IMR-90 (cell line): Measurements from ENCODE around the gene KATNBL1. TPM values are rescaled to one million over a fixed set of nuclear protein-coding genes. Genes with fewer than 3 reads are reported as not detected.

Source experiments
- ATAC-seq: fragments of 200-7000 bp; cut with Tn5 transposase; 2 replicates; pipeline ENCODE4 v1.9.1; 2020; ENCODE audit warnings: low read depth, mild to moderate bottlenecking, moderate library complexity
- BruUV-seq: library from RNA; stranded (reverse); fragments of 400-500 nt; replicated peaks from 2 replicates; lab custom pipeline; 2021; lab: Mats Ljungman, UMichigan
- CTCF ChIA-PET: fragments of 300-600 bp; formaldehyde crosslinking; extraction: SDS; loops from one replicate; lab custom pipeline; 2021; ENCODE audit warnings: antibody characterized with exemption; lab: Yijun Ruan, JAX
- POLR2A ChIA-PET: fragments of 300-600 bp; sonication (Branson Sonifier 250); formaldehyde crosslinking; loops from one replicate; lab custom pipeline; 2022; ENCODE audit warnings: antibody characterized with exemption; ENCODE audit not compliant: unreplicated experiment; lab: Charles Lee
- DNase-seq: peaks from one replicate; pipeline ENCODE4 v3.0.0; 2013
- H2AFZ ChIP-seq: replicated peaks from 2 replicates; pipeline ENCODE3; 2013; ENCODE audit warnings: low read length, mild to moderate bottlenecking; ENCODE audit not compliant: poor library complexity
- H2AK5ac ChIP-seq: 2 replicates; pipeline ENCODE4 v1.6.1; 2013; ENCODE audit warnings: low read depth, low read length, inconsistent platforms
- H2AK9ac ChIP-seq: replicated peaks from 2 replicates; pipeline ENCODE3; 2013; ENCODE audit warnings: mild to moderate bottlenecking, low read depth, low read length, moderate library complexity; ENCODE audit not compliant: poor library complexity
- H2BK120ac ChIP-seq: 2 replicates; pipeline ENCODE4 v1.6.1; 2013; ENCODE audit warnings: low read depth, low read length, inconsistent platforms
- H2BK15ac ChIP-seq: 3 replicates; pipeline ENCODE4 v1.6.1; 2013; ENCODE audit warnings: low read depth, low read length, inconsistent platforms
- H2BK20ac ChIP-seq: 2 replicates; pipeline ENCODE4 v1.6.1; 2013; ENCODE audit warnings: low read depth, mild to moderate bottlenecking, inconsistent platforms, low read length, moderate library complexity
- H2BK5ac ChIP-seq: 2 replicates; pipeline ENCODE4 v1.6.1; 2013; ENCODE audit warnings: mild to moderate bottlenecking, low read depth, low read length, inconsistent platforms; ENCODE audit not compliant: poor library complexity, severe bottlenecking
- H3K14ac ChIP-seq: replicated peaks from 2 replicates; pipeline ENCODE4 v1.6.1; 2013; ENCODE audit warnings: low read depth, low read length, inconsistent platforms
- H3K18ac ChIP-seq: 2 replicates; pipeline ENCODE4 v1.6.1; 2013; ENCODE audit warnings: low read depth, low read length, control low read depth
- H3K23ac ChIP-seq: 2 replicates; pipeline ENCODE4 v1.6.1; 2013; ENCODE audit warnings: low read depth, low read length, inconsistent platforms
- H3K27ac ChIP-seq: 2 replicates; pipeline ENCODE4 v1.5.1; 2013; ENCODE audit warnings: mild to moderate bottlenecking, control low read depth, low read length; ENCODE audit not compliant: insufficient read depth
- H3K27me3 ChIP-seq: 2 replicates; pipeline ENCODE4 v1.6.1; 2013; ENCODE audit warnings: low read length; ENCODE audit not compliant: control insufficient read depth, insufficient read depth
- H3K36me3 ChIP-seq: 2 replicates; pipeline ENCODE4 v1.6.1; 2013; ENCODE audit warnings: low read length, mixed read lengths; ENCODE audit not compliant: control insufficient read depth, insufficient read depth
- H3K4ac ChIP-seq: 2 replicates; pipeline ENCODE4 v1.6.1; 2013; ENCODE audit warnings: low read depth, low read length, inconsistent platforms
- H3K4me1 ChIP-seq: 2 replicates; pipeline ENCODE4 v1.6.1; 2013; ENCODE audit warnings: low read length, mixed read lengths; ENCODE audit not compliant: control insufficient read depth, insufficient read depth
- H3K4me2 ChIP-seq: 2 replicates; pipeline ENCODE4 v1.6.1; 2013; ENCODE audit warnings: low read depth, mild to moderate bottlenecking, control low read depth, low read length, moderate library complexity
- H3K4me3 ChIP-seq: 2 replicates; pipeline ENCODE4 v1.5.1; 2013; ENCODE audit warnings: low read depth, mild to moderate bottlenecking, control low read depth, low read length, moderate library complexity; ENCODE audit not compliant: insufficient read depth
- H3K56ac ChIP-seq: 2 replicates; pipeline ENCODE4 v1.6.1; 2013; ENCODE audit warnings: low read length, inconsistent platforms; ENCODE audit not compliant: insufficient read depth; ENCODE audit errors: extremely low read depth
- H3K79me1 ChIP-seq, 2 experiments: 2 replicates each; pipeline ENCODE4 v1.6.1; 2013; ENCODE audit warnings: low read length in 2 of 2, inconsistent platforms in 1 of 2, low read depth in 1 of 2
- H3K9ac ChIP-seq: 2 replicates; pipeline ENCODE4 v1.6.1; 2013; ENCODE audit warnings: low read depth, low read length, control low read depth
- H3K9me1 ChIP-seq: 2 replicates; pipeline ENCODE4 v1.6.1; 2013; ENCODE audit warnings: low read length, inconsistent platforms; ENCODE audit not compliant: insufficient read depth
- H3K9me3 ChIP-seq: 2 replicates; pipeline ENCODE4 v1.6.1; 2013; ENCODE audit warnings: low read length; ENCODE audit not compliant: control insufficient read depth, insufficient read depth
- H4K20me1 ChIP-seq: 2 replicates; pipeline ENCODE4 v1.6.1; 2013; ENCODE audit warnings: low read length, inconsistent platforms; ENCODE audit not compliant: insufficient read depth
- H4K5ac ChIP-seq: 2 replicates; pipeline ENCODE4 v1.6.1; 2013; ENCODE audit warnings: mild to moderate bottlenecking, low read depth, low read length, control low read depth
- H4K8ac ChIP-seq, 2 experiments: 2 replicates each; pipeline ENCODE4 v1.6.1; 2013; ENCODE audit warnings: low read depth in 2 of 2, low read length in 2 of 2, control low read depth in 1 of 2, inconsistent platforms in 1 of 2
- H4K91ac ChIP-seq: 2 replicates; pipeline ENCODE4 v1.6.1; 2013; ENCODE audit warnings: low read depth, low read length, inconsistent platforms; ENCODE audit not compliant: insufficient read depth
- CEBPB ChIP-seq: IDR thresholded peaks from 2 replicates; pipeline ENCODE4 v1.6.1; 2012; ENCODE audit warnings: low read depth, low read length, improper control_type of control experiment
- CHD1 ChIP-seq: IDR thresholded peaks from 2 replicates; pipeline ENCODE4 v1.6.1; 2012; ENCODE audit warnings: low read depth, low read length, improper control_type of control experiment
- CTCF ChIP-seq: conservative IDR thresholded peaks from 2 replicates; pipeline ENCODE4 v1.5.1; 2012; ENCODE audit warnings: mild to moderate bottlenecking, low read depth, low read length, improper control_type of control experiment
- ELK1 ChIP-seq: fragments of 150-350 bp; IDR thresholded peaks from 2 replicates; pipeline ENCODE4 v1.6.1; 2016; ENCODE audit warnings: low read depth, mild to moderate bottlenecking, low read length, moderate library complexity, borderline replicate concordance
- FOS ChIP-seq: fragments of 150-350 bp; IDR thresholded peaks from 2 replicates; pipeline ENCODE4 v1.6.1; 2016; ENCODE audit warnings: low read depth, low read length
- RCOR1 ChIP-seq: IDR thresholded peaks from 2 replicates; pipeline ENCODE4 v1.6.1; 2012; ENCODE audit warnings: mild to moderate bottlenecking, low read length, improper control_type of control experiment; ENCODE audit not compliant: insufficient replicate concordance
- SMC3 ChIP-seq: fragments of 150-350 bp; IDR thresholded peaks from 2 replicates; pipeline ENCODE4 v1.6.1; 2016; ENCODE audit warnings: low read depth, mild to moderate bottlenecking, antibody characterized with exemption, low read length, moderate library complexity
- WGBS, 2 experiments: methylation state at CpG; one replicate each; pipeline versions ENCODE4 v1.1.5 to v1.1.7; 2013; ENCODE audit warnings: missing lambda C conversion rate in 2 of 2; ENCODE audit not compliant: insufficient read length in 1 of 2; ENCODE audit errors: extremely low coverage in 2 of 2; 5-methylcytosine and 5-hydroxymethylcytosine counted together
- dilution Hi-C: fragments of 300-500 bp; cut with HindIII; formaldehyde crosslinking; loops from one replicate; pipeline ENCODE4 v1.14.3; 2018; ENCODE audit warnings: low sequenced_read_pairs; ENCODE audit not compliant: unreplicated experiment
- in situ Hi-C: fragments of 300-500 bp; cut with MboI; formaldehyde crosslinking; loops from 3 replicates; pipeline ENCODE4 v1.14.3; 2019; ENCODE audit warnings: low sequenced_read_pairs, inconsistent platforms, mixed read lengths
- intact Hi-C: fragments of 100-400 bp; cut with micrococcal nuclease; formaldehyde crosslinking; loops from 2 replicates; pipeline ENCODE4 v1.10.0; 2022
- polyA plus RNA-seq, 3 experiments: library from polyadenylated mRNA; depleted of rRNA; stranded (reverse); fragments of >200 nt; gene quantifications; 2 replicates each; pipeline ENCODE4 v1.2.3, GENCODE V29; 2012; ENCODE audit warnings: low replicate concordance in 1 of 3
- total RNA-seq: library from RNA; depleted of rRNA; stranded (reverse); fragments of >200 nt; gene quantifications from 2 replicates; pipeline ENCODE4 v1.2.3, GENCODE V29; 2012

Gene KATNBL1
- total and polyA plus RNA-seq, 2 of the 4 experiments (the other 2 are of a cell fraction): 17.1 to 24.0 TPM

- H2AK5ac ChIP-seq: no peak overlapping the region
- BruUV-seq: no TSS peak
- no peaks in the 10 kb centered on the region for H3K9me1 ChIP-seq
- H3K9me3 ChIP-seq: no peaks in the 10 kb centered on the region
- in situ Hi-C loops: no loop called here
- H3K79me1 ChIP-seq: 0 out of 4 replicates have a peak, but pooled peaks cover 0 to 3% of the 10 kb centered on the region in 2 experiments
- H3K56ac ChIP-seq: no peak overlapping the region
- no peak overlapping the region for H4K91ac ChIP-seq
- CTCF ChIA-PET: interaction anchor here (0.5 kb wide), 1 partner anchor 216 kb away, joined by 3 read pairs; no protein-coding TSS in a partner anchor
- H3K4me1 ChIP-seq: peaks cover 4% of the 10 kb centered on the region; the same call in 1 of the 2 replicates
- no peak overlapping the region for H2BK120ac ChIP-seq
- intact Hi-C loops: loop anchor here (10.0 kb wide), 1 partner anchor 47 kb away; no protein-coding TSS in a partner anchor
- no peak overlapping the region for H4K5ac ChIP-seq
- no peak overlapping the region for H3K4ac ChIP-seq
- H3K9ac ChIP-seq: no peak overlapping the region
- no peak overlapping the region for H3K4me3 ChIP-seq
- no peak overlapping the region for H3K14ac ChIP-seq
- peak overlapping the region; percentile 45 for H2BK5ac ChIP-seq
- no peaks in the 10 kb centered on the region for H4K20me1 ChIP-seq
- TF ChIP-seq CHD1: no peak
- no peak for TF ChIP-seq ELK1
- no peak for TF ChIP-seq FOS
- no peak for TF ChIP-seq SMC3
- no peak for TF ChIP-seq RCOR1
- no peak for TF ChIP-seq CTCF
- 0 out of 2 replicates have a peak, but pooled peaks have one; percentile 28 for TF ChIP-seq CEBPB
- no peak overlapping the region for H3K27ac ChIP-seq
- no peaks in the 10 kb centered on the region for H3K27me3 ChIP-seq
- H3K4me2 ChIP-seq: no peak overlapping the region
- 100% methylated on average over 1 of the region's 6 CpGs; no CpG with 5 or more reads in 1 of the 2 experiments for WGBS, 2 experiments
- DNase-seq (peak; percentile 24), ATAC-seq (no peak; the same call in 1 of the 2 replicates)
- POLR2A ChIA-PET: no interaction called here
- dilution Hi-C loops: no loop called here
- H3K36me3 ChIP-seq: peaks cover 26% of the 10 kb centered on the region
- H2AFZ ChIP-seq: no peak overlapping the region
- no peak overlapping the region for H2BK15ac ChIP-seq
- H3K23ac ChIP-seq: no peak overlapping the region
- no peak overlapping the region for H2AK9ac ChIP-seq
- H3K18ac ChIP-seq: no peak overlapping the region
- H2BK20ac ChIP-seq: no peak overlapping the region
- no peak overlapping the region for H4K8ac ChIP-seq
Measured at GRCh38 chr15:34147371-34148140, 62.3 kb downstream of the KATNBL1 start.
